Measurements from ENCODE around the gene CHST11.

GRCh38 chr12:104435765-104436164 lies 21.0 kb upstream of the CHST11 start:
- TF ChIP-seq CTCF (IDR thresholded peaks at IDR 0.05 in 2 of 3, conservative IDR thresholded peaks at IDR 0.05 in 1 of 3; ENCODE audit: insufficient read depth in 2 of 3, low read depth in 1 of 3, low read length in 3 of 3) (no peak), ZNF311 (CRISPR knock-in tag; IDR thresholded peaks at IDR 0.05) (no peak), ARNT (IDR thresholded peaks at IDR 0.05) (no peak), STAT6 (CRISPR knock-in tag; IDR thresholded peaks at IDR 0.05) (no peak), HIVEP1 (CRISPR knock-in tag; IDR thresholded peaks at IDR 0.05) (no peak), NKRF (IDR thresholded peaks at IDR 0.05; ENCODE audit: borderline replicate concordance) (no peak), POLR2AphosphoS5 (IDR thresholded peaks at IDR 0.05; ENCODE audit: control insufficient read depth, insufficient read depth, low read depth, low read length) (no peak), ID3 (CRISPR knock-in tag; IDR thresholded peaks at IDR 0.05) (no peak), ID3 (tag; IDR thresholded peaks at IDR 0.05) (no peak), ETV6 (IDR thresholded peaks at IDR 0.05; ENCODE audit: borderline replicate concordance in 1 of 2, low read depth in 2 of 2, low read length in 1 of 2) (no peak), ETV6 (CRISPR knock-in tag; IDR thresholded peaks at IDR 0.05; ENCODE audit: borderline replicate concordance) (no peak), MXI1 (IDR thresholded peaks at IDR 0.05; ENCODE audit: low read depth, low read length) (no peak), MEF2A (IDR thresholded peaks at IDR 0.05; ENCODE audit: control insufficient read depth, low read depth, low read length) (no peak), SRSF1 (IDR thresholded peaks at IDR 0.05; ENCODE audit: low read depth, low read length) (no peak), POLR2A (conservative IDR thresholded peaks at IDR 0.05) (no peak)
